ENCODE measurements around the gene CPEB2.
A peak's percentile ranks its signal among the peaks of the same experiment; 100 is the strongest.

Gene CPEB2

GRCh38 chr4:15001869-15002658 lies at the start of gene CPEB2:
TSS of gene CPEB2 (plus strand) at chr4:15002481. CDS start at chr4:15002674, 193 bp downstream.
- peak; percentile 71 for DNase-seq (ENCODE audit: low read depth, low spot score)
- H3K27ac ChIP-seq, result peak within 1 kb of the TSS; percentile 98

- DNase-seq (ENCODE audit: low read depth, low spot score), result no peak
- no peak overlapping the region for H3K27ac ChIP-seq
Measured at GRCh38 chr4:14958436-14958835, 43.8 kb upstream of the CPEB2 start.

- no peak overlapping the region for H3K27ac ChIP-seq
- DNase-seq (ENCODE audit: low read depth, low spot score), result no peak
Measured at GRCh38 chr4:14961292-14961691, 41.0 kb upstream of the CPEB2 start.

- no peak overlapping the region for H3K27ac ChIP-seq
- DNase-seq (ENCODE audit: low read depth, low spot score), result no peak
Measured at GRCh38 chr4:14965071-14965470, 37.2 kb upstream of the CPEB2 start.

- no peak for DNase-seq (ENCODE audit: low read depth, low spot score)
- H3K27ac ChIP-seq, result no peak overlapping the region
Measured at GRCh38 chr4:14967982-14968381, 34.3 kb upstream of the CPEB2 start.

GRCh38 chr4:14977830-14978229 lies 24.5 kb upstream of the CPEB2 start:
- no peak for DNase-seq (ENCODE audit: low read depth, low spot score)
- no peak overlapping the region for H3K27ac ChIP-seq

- no peak for DNase-seq (ENCODE audit: low read depth, low spot score)
- no peak overlapping the region for H3K27ac ChIP-seq
Measured at GRCh38 chr4:14984448-14984847, 17.8 kb upstream of the CPEB2 start.

- DNase-seq (ENCODE audit: low read depth, low spot score), result no peak
Measured at GRCh38 chr4:14985161-14985560, 17.1 kb upstream of the CPEB2 start.

GRCh38 chr4:14985843-14986242 lies 16.4 kb upstream of the CPEB2 start:
- H3K27ac ChIP-seq, result no peak overlapping the region
- no peak for DNase-seq (ENCODE audit: low read depth, low spot score)

More at GRCh38 chr4:14985161-14985560, 17.1 kb upstream of the CPEB2 start:
- no peak overlapping the region for H3K27ac ChIP-seq

GRCh38 chr4:14987054-14987453 lies 15.2 kb upstream of the CPEB2 start:
- DNase-seq (ENCODE audit: low read depth, low spot score), result no peak
- no peak overlapping the region for H3K27ac ChIP-seq

GRCh38 chr4:14990484-14990883 lies 11.8 kb upstream of the CPEB2 start:
- H3K27ac ChIP-seq, result no peak overlapping the region
- DNase-seq (ENCODE audit: low read depth, low spot score), result no peak

GRCh38 chr4:14994242-14994641 lies 8.0 kb upstream of the CPEB2 start:
- DNase-seq (ENCODE audit: low read depth, low spot score), result no peak
- H3K27ac ChIP-seq, result no peak overlapping the region

GRCh38 chr4:15001248-15001868 lies 923 bp upstream of the CPEB2 start:
- peak; percentile 71 for DNase-seq (ENCODE audit: low read depth, low spot score)
- H3K27ac ChIP-seq, result peak overlapping the region; percentile 98

- peak overlapping the region; percentile 98 for H3K27ac ChIP-seq
- peak; percentile 64 for DNase-seq (ENCODE audit: low read depth, low spot score)
Measured at GRCh38 chr4:15002659-15003400, 549 bp downstream of the CPEB2 start.

- DNase-seq (ENCODE audit: low read depth, low spot score), result no peak
- H3K27ac ChIP-seq, result peak overlapping the region; percentile 98
Measured at GRCh38 chr4:15003401-15003890, 1.2 kb downstream of the CPEB2 start.

GRCh38 chr4:15003891-15004738 lies 1.8 kb downstream of the CPEB2 start:
- DNase-seq (ENCODE audit: low read depth, low spot score), result no peak
- peak overlapping the region; percentile 98 for H3K27ac ChIP-seq

- H3K27ac ChIP-seq, result peak overlapping the region; percentile 98
- DNase-seq (ENCODE audit: low read depth, low spot score), result no peak
Measured at GRCh38 chr4:15004739-15005301, 2.5 kb downstream of the CPEB2 start.

GRCh38 chr4:15005474-15006115 lies 3.3 kb downstream of the CPEB2 start:
- peak overlapping the region; percentile 98 for H3K27ac ChIP-seq
- DNase-seq (ENCODE audit: low read depth, low spot score), result no peak

GRCh38 chr4:15006416-15007024 lies 4.2 kb downstream of the CPEB2 start:
- H3K27ac ChIP-seq, result peak overlapping the region; percentile 98
- no peak for DNase-seq (ENCODE audit: low read depth, low spot score)

All from epithelial cell of prostate (primary cell).